Thyroid gland (tissue), 4 donors: ENCODE data around the gene PCIF1.
A peak's percentile ranks its signal among the peaks of the same experiment; 100 is the strongest.

Experiments
- CTCF ChIP-seq, 6 experiments: fragments of 200-600 bp in 3 of 6; fragments of 450-650 bp in 3 of 6; sonication (generic) in 3 of 6; IDR thresholded peaks; one replicate each; pipeline ENCODE4 v1.5.1; 2016 to 2019; ENCODE audit warnings: antibody characterized with exemption in 6 of 6, mild to moderate bottlenecking in 2 of 6, inconsistent platforms in 1 of 6, moderate library complexity in 1 of 6
- POLR2A ChIP-seq, 2 donors: fragments of 450-650 bp; IDR thresholded peaks; one replicate each; pipeline ENCODE4 v1.6.1; 2017; ENCODE audit warnings: antibody characterized with exemption in 2 of 2, mild to moderate bottlenecking in 2 of 2, moderate library complexity in 1 of 2

- TF ChIP-seq CTCF (IDR thresholded peaks at IDR 0.05) (no peak), POLR2A (IDR thresholded peaks at IDR 0.05) (peak in 1 of 2 donors; percentile 17)
Measured at GRCh38 chr20:45911486-45912343, 22.8 kb upstream of the PCIF1 start, which contains the start of gene PLTP.
